Activated CD8-positive, alpha-beta memory T cell treated with anti-CD3 and anti-CD28 coated beads for 24 hours (primary cell): Measurements from ENCODE around the gene NUTF2.

Experiments
- DNase-seq: peaks from one replicate; pipeline ENCODE4 v3.0.0-alpha.2; 2020

The NUTF2 gene

GRCh38 chr16:67865318-67865717 is 18.6 kb downstream of the NUTF2 start:
- DNase-seq = no peak

- DNase-seq = no peak
These were observed 21.6 kb downstream of the NUTF2 start for GRCh38 chr16:67868290-67868689.

- DNase-seq = no peak
These were observed 22.9 kb downstream of the NUTF2 start for GRCh38 chr16:67869653-67870052.

- DNase-seq = no peak
These were observed 24.5 kb downstream of the NUTF2 start for GRCh38 chr16:67871256-67871655.

- no peak for DNase-seq
These were observed 25.4 kb downstream of the NUTF2 start for GRCh38 chr16:67872131-67872630.

GRCh38 chr16:67872631-67873434 is 26.1 kb downstream of the NUTF2 start, which contains the start of gene EDC4:
TSS of gene EDC4 (plus strand) at chr16:67873052. CDS start at chr16:67873262, 210 bp downstream.
- DNase-seq = peak; percentile 98

GRCh38 chr16:67873435-67874370 is 27.0 kb downstream of the NUTF2 start:
- DNase-seq = no peak

GRCh38 chr16:67874372-67874771 is 27.6 kb downstream of the NUTF2 start:
- no peak for DNase-seq

GRCh38 chr16:67877064-67877463 is 30.3 kb downstream of the NUTF2 start:
- DNase-seq = no peak

- no peak for DNase-seq
These were observed 31.5 kb downstream of the NUTF2 start for GRCh38 chr16:67878232-67878631.

GRCh38 chr16:67878846-67879245 is 32.1 kb downstream of the NUTF2 start:
- DNase-seq = no peak

GRCh38 chr16:67879462-67879861 is 32.7 kb downstream of the NUTF2 start:
- DNase-seq = no peak

GRCh38 chr16:67879936-67880335 is 33.2 kb downstream of the NUTF2 start:
- DNase-seq = no peak

GRCh38 chr16:67880584-67880983 is 33.9 kb downstream of the NUTF2 start:
- no peak for DNase-seq

- DNase-seq = no peak
These were observed 35.0 kb downstream of the NUTF2 start for GRCh38 chr16:67881621-67882161.

GRCh38 chr16:67882374-67883145 is 35.8 kb downstream of the NUTF2 start:
- DNase-seq = no peak

- no peak for DNase-seq
These were observed 36.6 kb downstream of the NUTF2 start for GRCh38 chr16:67883146-67883871.

GRCh38 chr16:67883872-67884261 is 37.1 kb downstream of the NUTF2 start:
- DNase-seq = peak; percentile 88

GRCh38 chr16:67884684-67885083 is 38.0 kb downstream of the NUTF2 start, which contains the start of gene NRN1L:
TSS of gene NRN1L (plus strand) at chr16:67884885. CDS start at chr16:67884904, 19 bp downstream.
- no peak for DNase-seq

GRCh38 chr16:67885545-67885944 is 38.8 kb downstream of the NUTF2 start:
- DNase-seq = no peak

- DNase-seq = no peak
These were observed 39.2 kb downstream of the NUTF2 start for GRCh38 chr16:67885976-67886375.

GRCh38 chr16:67886387-67886786 is 39.7 kb downstream of the NUTF2 start:
- DNase-seq = no peak
